IPS-18c (cell line): ENCODE data around the gene NUDC.
"Not testable (repeated sequence)": the region's sequence is repeated elsewhere in the genome, so short reads cannot be mapped to it uniquely, and the experiment has no call there.

Experiments
- H3K4me3 ChIP-seq: 2 replicates; pipeline ENCODE4 v1.7.0; 2013; ENCODE audit warnings: low read depth, mild to moderate bottlenecking, low read length, moderate library complexity; ENCODE audit not compliant: insufficient read depth
- H3K9me3 ChIP-seq: one replicate; pipeline ENCODE4 v1.6.1; 2013; ENCODE audit warnings: mild to moderate bottlenecking, low read length, moderate library complexity; ENCODE audit not compliant: control insufficient read depth, insufficient read depth

The NUDC gene

GRCh38 chr1:26921540-26922430 lies at the start of gene NUDC:
Gene NUDC (plus strand): TSS chr1:26921743. CDS start chr1:26921849, 106 bp downstream.
- Histone ChIP-seq H3K4me3 (peak within 1 kb of the TSS; percentile 94), H3K9me3 (no peaks in the 10 kb centered on the region)

- H3K4me3 ChIP-seq, H3K9me3 ChIP-seq: not testable (repeated sequence)
Measured at GRCh38 chr1:26873097-26873496, 48.4 kb upstream of the NUDC start.

- H3K9me3 ChIP-seq = peaks cover 4% of the 10 kb centered on the region
- H3K4me3 ChIP-seq = no peak overlapping the region
Measured at GRCh38 chr1:26874896-26875295, 46.6 kb upstream of the NUDC start.

- Histone ChIP-seq H3K9me3 (peaks cover 2% of the 10 kb centered on the region), H3K4me3 (no peak overlapping the region)
Measured at GRCh38 chr1:26877326-26877725, 44.2 kb upstream of the NUDC start.

- H3K9me3 ChIP-seq = peaks cover 2% of the 10 kb centered on the region
- H3K4me3 ChIP-seq = no peak overlapping the region
Measured at GRCh38 chr1:26879793-26880192, 41.8 kb upstream of the NUDC start.

- H3K9me3 ChIP-seq = not testable (repeated sequence)
Measured at GRCh38 chr1:26881611-26882010, 39.9 kb upstream of the NUDC start.

GRCh38 chr1:26882696-26883463 lies 38.7 kb upstream of the NUDC start:
- no peaks in the 10 kb centered on the region for H3K9me3 ChIP-seq
- H3K4me3 ChIP-seq = no peak overlapping the region

More at GRCh38 chr1:26881611-26882010, 39.9 kb upstream of the NUDC start:
- H3K4me3 ChIP-seq = not testable (repeated sequence)

GRCh38 chr1:26887125-26887524 lies 34.4 kb upstream of the NUDC start:
- H3K9me3 ChIP-seq = no peaks in the 10 kb centered on the region
- H3K4me3 ChIP-seq = no peak overlapping the region

GRCh38 chr1:26888231-26888630 lies 33.3 kb upstream of the NUDC start:
- H3K9me3 ChIP-seq = no peaks in the 10 kb centered on the region
- no peak overlapping the region for H3K4me3 ChIP-seq

GRCh38 chr1:26889551-26890466 lies 31.7 kb upstream of the NUDC start, which contains the start of gene GPN2:
Gene GPN2 (minus strand): TSS chr1:26890283. CDS start chr1:26890096, 187 bp downstream.
- H3K4me3 ChIP-seq = peak within 1 kb of the TSS; percentile 85
- no peaks in the 10 kb centered on the region for H3K9me3 ChIP-seq

- Histone ChIP-seq H3K4me3 (peak overlapping the region; percentile 85), H3K9me3 (no peaks in the 10 kb centered on the region)
Measured at GRCh38 chr1:26890467-26890796, 31.1 kb upstream of the NUDC start.

- no peak overlapping the region for H3K4me3 ChIP-seq
- H3K9me3 ChIP-seq = no peaks in the 10 kb centered on the region
Measured at GRCh38 chr1:26894263-26894662, 27.3 kb upstream of the NUDC start.

- Histone ChIP-seq H3K9me3 (no peaks in the 10 kb centered on the region), H3K4me3 (no peak overlapping the region)
Measured at GRCh38 chr1:26897351-26897750, 24.2 kb upstream of the NUDC start.

- Histone ChIP-seq H3K4me3 (peak within 1 kb of the TSS; percentile 83), H3K9me3 (no peaks in the 10 kb centered on the region)
Measured at GRCh38 chr1:26900001-26900814, 21.3 kb upstream of the NUDC start, which contains the start of gene GPATCH3. Gene GPATCH3 (minus strand): TSS chr1:26900467. CDS start chr1:26900442, 25 bp downstream.

- Histone ChIP-seq H3K9me3 (no peaks in the 10 kb centered on the region), H3K4me3 (peak overlapping the region; percentile 83; the same call in 1 of the 2 replicates)
Measured at GRCh38 chr1:26900815-26901511, 20.6 kb upstream of the NUDC start.
